ENCODE data around the gene ZNF385B.

- no peak for TF ChIP-seq POLR2A (IDR thresholded peaks at IDR 0.05)
- no peak for TF ChIP-seq CTCF (IDR thresholded peaks at IDR 0.05)
Observed at GRCh38 chr2:179715196-179715595, 146.2 kb downstream of the ZNF385B start.

All from heart left ventricle (tissue), 13 donors.